Right ventricle myocardium superior (tissue), 1 donor: Measurements from ENCODE around the gene TOMM7. TPM values are rescaled to one million over a fixed set of nuclear protein-coding genes. Genes with fewer than 3 reads are reported as not detected.
"Not testable (repeated sequence)": the region's sequence is repeated elsewhere in the genome, so short reads cannot be mapped to it uniquely, and the experiment has no call there.

Experiments used
- ATAC-seq: fragments of 200-7000 bp; cut with Tn5 transposase; one replicate; pipeline ENCODE4 v1.9.1; 2020; ENCODE audit warnings: mild to moderate bottlenecking; ENCODE audit not compliant: poor library complexity
- DNase-seq: peaks from one replicate; pipeline ENCODE4 v3.0.0-alpha.2; 2020
- intact Hi-C: fragments of 100-400 bp; cut with DNase I; formaldehyde crosslinking; loops from one replicate; pipeline ENCODE4 v1.11.2; 2022
- total RNA-seq: library from RNA; stranded (reverse); fragmentation: NEBNext Ultra II Directional; extraction: Animal tissue kit (Norgen Biotek cat#: 25700); gene quantifications from one replicate; pipeline ENCODE4 v1.2.1, GENCODE V29; 2021
- donor health status: DM: no; HTN: yes; CAD: no; lungs with severe emphysema.

Gene TOMM7
- total RNA-seq, 1 donor from 2014 or later: 634 TPM

- DNase-seq (no peak), ATAC-seq (no peak)
- intact Hi-C loops: no loop called here
Measured at GRCh38 chr7:22832401-22832800, 9.8 kb upstream of the TOMM7 start.

- ATAC-seq: no peak
- intact Hi-C loops: no loop called here
Measured at GRCh38 chr7:22831602-22832305, 9.1 kb upstream of the TOMM7 start.

GRCh38 chr7:22827563-22827962, 4.9 kb upstream of the TOMM7 start:
- no peak for DNase-seq

More at GRCh38 chr7:22831602-22832305, 9.1 kb upstream of the TOMM7 start:
- no peak for DNase-seq

GRCh38 chr7:22826593-22826992, 3.9 kb upstream of the TOMM7 start:
- DNase-seq (no peak), ATAC-seq (no peak)
- intact Hi-C loops: loop anchor here (10.0 kb wide), 1 partner anchor 228 kb away; no protein-coding TSS in a partner anchor

More at GRCh38 chr7:22827563-22827962, 4.9 kb upstream of the TOMM7 start:
- no peak for ATAC-seq
- intact Hi-C loops: loop anchor here (10.0 kb wide), 1 partner anchor 227 kb away; no protein-coding TSS in a partner anchor

GRCh38 chr7:22824760-22825159, 2.1 kb upstream of the TOMM7 start:
- intact Hi-C loops: loop anchor here (10.0 kb wide), 1 partner anchor 230 kb away; no protein-coding TSS in a partner anchor
- DNase-seq: no peak
- no peak for ATAC-seq

- no peak for DNase-seq
- intact Hi-C loops: loop anchor here (10.0 kb wide), 1 partner anchor 232 kb away; no protein-coding TSS in a partner anchor
- no peak for ATAC-seq
Measured at GRCh38 chr7:22823142-22823497, 471 bp upstream of the TOMM7 start.

- ATAC-seq (peak; percentile 61), DNase-seq (no peak)
- intact Hi-C loops: loop anchor here (10.0 kb wide), 1 partner anchor 233 kb away; no protein-coding TSS in a partner anchor
Measured at GRCh38 chr7:22821702-22822485, 755 bp downstream of the TOMM7 start.

GRCh38 chr7:22819476-22819875, 3.2 kb downstream of the TOMM7 start:
- DNase-seq: no peak
- no peak for ATAC-seq
- intact Hi-C loops: no loop called here

- ATAC-seq: no peak
- intact Hi-C loops: no loop called here
- DNase-seq: no peak
Measured at GRCh38 chr7:22814261-22815208, 8.1 kb downstream of the TOMM7 start.

GRCh38 chr7:22812353-22812752, 10.3 kb downstream of the TOMM7 start:
- no peak for DNase-seq
- intact Hi-C loops: no loop called here
- ATAC-seq: peak; percentile 84

- no peak for DNase-seq
- intact Hi-C loops: no loop called here
- peak; percentile 8 for ATAC-seq
Measured at GRCh38 chr7:22811746-22812280, 10.8 kb downstream of the TOMM7 start.

- ATAC-seq: no peak
- intact Hi-C loops: no loop called here
- DNase-seq: no peak
Measured at GRCh38 chr7:22810843-22811242, 11.8 kb downstream of the TOMM7 start.

- ATAC-seq (no peak), DNase-seq (no peak)
- intact Hi-C loops: no loop called here
Measured at GRCh38 chr7:22809902-22810642, 12.6 kb downstream of the TOMM7 start.

- intact Hi-C loops: no loop called here
- ATAC-seq (no peak), DNase-seq (no peak)
Measured at GRCh38 chr7:22808140-22808539, 14.5 kb downstream of the TOMM7 start.

- intact Hi-C loops: no loop called here
- ATAC-seq: no peak
- DNase-seq: no peak
Measured at GRCh38 chr7:22806752-22807151, 15.9 kb downstream of the TOMM7 start.

- DNase-seq (no peak), ATAC-seq (no peak)
- intact Hi-C loops: no loop called here
Measured at GRCh38 chr7:22805227-22805626, 17.4 kb downstream of the TOMM7 start.

GRCh38 chr7:22802831-22803230, 19.8 kb downstream of the TOMM7 start:
- DNase-seq, intact Hi-C loops, ATAC-seq: not testable (repeated sequence)

- no peak for ATAC-seq
- intact Hi-C loops: no loop called here
- no peak for DNase-seq
Measured at GRCh38 chr7:22802426-22802825, 20.2 kb downstream of the TOMM7 start.
